ENCODE data around the gene SNCA. TPM values are rescaled to one million over a fixed set of nuclear protein-coding genes. Genes with fewer than 3 reads are reported as not detected.
A peak's percentile ranks its signal among the peaks of the same experiment; 100 is the strongest.

Gene SNCA
- total RNA-seq, 1 experiment from 2014 or later = not detected

DNA sequence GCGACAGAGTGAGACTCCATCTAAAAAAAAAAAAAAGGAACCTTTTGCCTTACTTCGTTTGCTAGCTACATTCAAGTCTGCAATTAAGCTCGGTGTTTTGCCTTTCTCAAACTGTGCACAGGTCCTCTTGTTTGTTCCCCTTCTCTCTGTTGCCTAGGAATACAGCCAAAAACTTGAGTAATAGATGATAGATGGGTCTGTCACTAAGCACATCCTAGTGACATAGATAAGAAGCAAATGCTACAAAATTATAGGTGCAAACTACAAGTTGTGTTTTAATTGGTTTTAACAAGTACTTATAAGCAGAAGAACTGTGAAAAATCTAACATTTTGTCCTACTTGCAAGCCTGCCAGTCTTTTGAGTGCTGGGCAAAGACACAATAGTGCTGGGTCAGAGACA, 95.2 kb downstream of the SNCA start:
- H3K36me3 ChIP-seq = no peaks in the 10 kb centered on the region
- H3K27me3 ChIP-seq = no peaks in the 10 kb centered on the region
- H3K4me3 ChIP-seq = no peak overlapping the region
- DNase-seq = no peak
- H3K9me3 ChIP-seq = peaks cover 1% of the 10 kb centered on the region; the same call in 1 of the 2 replicates

DNA sequence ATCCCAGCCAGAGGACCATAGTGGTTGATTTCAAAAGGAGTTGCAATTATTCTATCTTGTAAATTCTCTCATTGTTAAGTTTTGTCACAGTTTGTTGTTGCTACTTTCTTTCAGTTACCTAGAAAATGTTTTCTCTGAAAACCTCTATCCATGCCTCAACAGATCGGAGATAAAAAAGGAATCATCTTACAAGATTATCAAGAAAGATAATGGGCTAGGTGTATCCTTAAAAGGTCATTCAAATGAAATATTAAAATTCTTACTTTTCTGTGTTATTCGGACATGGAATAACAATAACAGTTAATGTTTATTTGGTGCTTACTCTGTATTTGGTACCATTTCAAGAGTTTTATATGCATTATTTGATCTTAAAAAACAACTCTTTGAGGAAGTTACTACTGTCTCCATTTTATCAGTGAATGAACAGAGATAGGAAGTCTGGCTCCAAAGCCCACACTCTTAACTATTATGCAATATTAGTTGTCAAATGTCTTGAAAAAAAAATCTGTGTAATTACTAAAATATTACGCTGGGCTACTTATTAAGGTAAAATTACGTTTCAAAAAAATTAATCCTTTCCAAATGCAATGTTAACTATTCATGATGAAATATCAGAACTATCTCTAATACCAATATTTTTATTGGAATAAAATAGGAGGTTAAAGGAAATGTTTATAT, 97.5 kb downstream of the SNCA start:
- no peak for DNase-seq
- Histone ChIP-seq H3K9me3 (peaks cover 1% of the 10 kb centered on the region; the same call in 1 of the 2 replicates), H3K36me3 (no peaks in the 10 kb centered on the region), H3K4me3 (no peak overlapping the region), H3K27me3 (no peaks in the 10 kb centered on the region)

DNA sequence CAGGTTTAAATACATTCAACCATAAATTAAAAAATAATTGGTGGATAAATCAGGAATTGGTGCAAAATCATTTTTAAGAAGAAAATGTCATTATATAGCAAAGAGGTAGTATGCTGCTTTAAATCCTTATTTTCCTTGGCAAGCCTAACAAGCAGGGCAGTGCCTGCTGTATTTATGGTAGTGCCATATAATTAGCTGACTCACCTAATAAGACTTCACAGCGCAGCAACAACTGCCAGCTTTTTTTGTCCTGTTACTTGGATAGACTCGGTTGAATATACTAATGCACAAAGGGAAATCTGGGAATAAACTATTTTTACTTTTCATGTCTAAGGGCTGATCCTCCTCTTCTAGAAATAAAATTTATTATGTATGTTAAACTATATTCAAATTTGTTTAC, 99.1 kb downstream of the SNCA start:
- Histone ChIP-seq H3K4me3 (no peak overlapping the region), H3K27me3 (no peaks in the 10 kb centered on the region)
- peak; percentile 61 for DNase-seq

DNA sequence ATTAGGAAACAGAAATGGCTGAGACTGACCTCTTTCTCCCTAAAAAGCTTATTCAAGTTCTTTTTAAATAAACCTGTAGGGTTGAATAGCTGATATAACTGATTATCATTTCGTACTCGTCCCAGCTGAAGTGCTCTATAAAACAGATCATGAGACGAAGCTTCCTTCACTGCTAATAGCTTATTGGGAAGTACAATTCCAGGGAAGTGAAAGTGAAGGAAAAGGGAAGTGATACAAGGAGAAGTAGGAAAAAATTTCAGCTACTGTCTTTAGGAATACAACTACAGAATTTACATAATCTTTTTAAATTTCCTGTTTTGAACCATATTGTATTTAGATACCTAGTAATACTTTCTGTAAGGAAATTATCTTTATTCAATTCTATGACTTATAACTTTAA, 103.0 kb downstream of the SNCA start:
- Histone ChIP-seq H3K4me3 (no peak overlapping the region), H3K36me3 (no peaks in the 10 kb centered on the region), H3K27me3 (no peaks in the 10 kb centered on the region), H3K9me3 (no peaks in the 10 kb centered on the region)
- DNase-seq = no peak

More for the DNA sequence above, 99.1 kb downstream of the SNCA start:
- Histone ChIP-seq H3K36me3 (no peaks in the 10 kb centered on the region), H3K9me3 (peaks cover 1% of the 10 kb centered on the region; the same call in 1 of the 2 replicates)

DNA sequence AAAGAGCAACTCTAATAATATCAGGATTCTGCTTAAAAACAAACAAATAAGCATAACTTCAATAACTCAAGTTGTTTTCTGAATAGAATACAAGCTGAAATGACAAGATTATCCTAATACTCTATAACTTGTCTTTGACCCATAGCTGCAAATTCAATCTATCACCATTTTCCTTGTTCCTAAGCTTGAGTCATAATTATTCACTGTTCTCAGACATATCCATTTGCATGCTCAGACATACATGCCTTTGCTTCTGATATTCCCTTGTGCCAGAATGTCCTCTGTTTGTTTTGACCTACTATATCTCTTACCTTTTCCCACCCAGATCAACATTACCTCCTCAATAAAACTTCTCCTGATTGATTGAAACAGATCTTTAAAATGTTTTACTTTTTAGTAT, 109.7 kb downstream of the SNCA start:
- H3K9me3 ChIP-seq = no peaks in the 10 kb centered on the region
- no peak overlapping the region for H3K4me3 ChIP-seq
- DNase-seq = no peak
- no peaks in the 10 kb centered on the region for H3K36me3 ChIP-seq
- no peaks in the 10 kb centered on the region for H3K27me3 ChIP-seq

DNA sequence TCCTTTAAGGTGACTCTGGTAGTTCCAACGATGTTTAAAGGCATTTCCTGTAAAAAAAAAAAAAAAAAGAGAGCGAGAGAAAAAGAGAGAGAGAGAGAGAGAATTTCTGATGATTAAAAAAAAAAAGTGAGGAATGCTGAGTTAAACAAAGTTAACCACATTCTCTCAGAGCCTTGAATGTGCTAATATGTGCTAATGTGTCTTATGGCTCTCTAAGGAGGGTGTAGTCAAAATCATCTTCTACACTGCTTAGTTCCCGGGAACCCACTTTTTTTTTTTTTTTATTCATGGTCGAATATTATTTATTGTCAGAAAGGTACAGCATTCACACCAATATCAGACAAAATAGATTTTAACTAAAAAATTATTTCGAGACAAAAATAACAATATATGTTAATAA, 111.7 kb downstream of the SNCA start:
- Histone ChIP-seq H3K9me3 (no peaks in the 10 kb centered on the region), H3K36me3 (no peaks in the 10 kb centered on the region), H3K4me3 (no peak overlapping the region), H3K27me3 (no peaks in the 10 kb centered on the region)
- no peak for DNase-seq

DNA sequence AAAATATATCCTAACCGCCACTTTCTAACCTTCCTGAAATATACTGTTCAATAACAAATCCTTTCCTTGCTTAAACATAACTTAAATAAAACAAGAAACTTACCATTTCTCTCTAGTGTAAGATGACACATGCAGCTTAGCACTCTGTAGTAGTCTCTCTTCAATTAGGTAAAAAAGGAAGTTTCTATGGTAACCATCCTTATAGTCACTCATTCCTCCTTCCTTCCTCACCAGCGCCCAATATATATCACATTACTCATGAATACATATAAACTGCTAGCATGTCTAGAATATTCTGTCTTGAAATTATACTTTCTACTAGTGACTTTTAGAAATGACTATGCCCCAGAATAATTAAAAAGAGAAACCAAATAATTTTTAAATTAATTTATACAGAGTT, 112.2 kb downstream of the SNCA start:
- Histone ChIP-seq H3K36me3 (no peaks in the 10 kb centered on the region), H3K9me3 (no peaks in the 10 kb centered on the region), H3K27me3 (no peaks in the 10 kb centered on the region), H3K4me3 (no peak overlapping the region)
- DNase-seq = no peak

DNA sequence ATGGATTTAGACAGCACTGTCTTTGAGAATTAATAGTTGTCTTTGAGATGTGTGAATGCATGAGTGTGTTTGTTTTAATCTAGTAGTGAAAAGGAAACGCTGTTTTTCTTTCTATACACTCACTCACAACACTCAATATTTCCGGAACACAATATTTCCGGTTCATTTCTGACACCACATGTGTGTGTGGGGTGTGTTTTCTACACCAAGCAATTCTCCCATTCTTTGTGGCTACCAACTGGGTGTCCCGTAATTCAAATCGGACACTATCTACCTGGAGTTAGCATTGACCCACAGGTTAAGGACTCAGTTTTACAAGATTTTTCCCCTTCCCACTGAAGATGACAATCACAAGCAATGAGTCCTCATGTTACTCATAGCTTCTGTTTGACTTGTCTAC, 113.9 kb downstream of the SNCA start:
- Histone ChIP-seq H3K4me3 (no peak overlapping the region), H3K9me3 (no peaks in the 10 kb centered on the region), H3K36me3 (no peaks in the 10 kb centered on the region), H3K27me3 (no peaks in the 10 kb centered on the region)
- DNase-seq = no peak

DNA sequence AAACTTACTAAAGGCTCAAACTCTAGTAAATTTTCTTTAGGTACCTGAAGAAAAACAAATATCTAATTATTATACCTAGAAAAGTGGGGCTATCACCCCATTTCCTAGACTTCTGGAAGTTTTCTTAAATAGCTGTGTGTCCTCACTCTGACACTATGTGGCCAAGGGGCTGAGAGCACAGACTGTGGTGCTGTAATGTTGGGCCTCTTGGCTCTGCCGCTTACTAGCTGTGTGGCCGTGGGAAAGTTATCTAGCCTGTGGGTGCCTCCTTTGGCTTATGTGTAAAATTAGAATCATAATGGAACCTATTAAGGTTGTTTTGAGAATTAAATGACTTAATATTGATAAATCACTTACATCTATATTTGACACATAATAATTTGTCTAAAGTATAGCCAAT, 114.4 kb downstream of the SNCA start:
- H3K9me3 ChIP-seq = no peaks in the 10 kb centered on the region
- H3K4me3 ChIP-seq = no peak overlapping the region
- no peaks in the 10 kb centered on the region for H3K36me3 ChIP-seq
- no peaks in the 10 kb centered on the region for H3K27me3 ChIP-seq
- no peak for DNase-seq

DNA sequence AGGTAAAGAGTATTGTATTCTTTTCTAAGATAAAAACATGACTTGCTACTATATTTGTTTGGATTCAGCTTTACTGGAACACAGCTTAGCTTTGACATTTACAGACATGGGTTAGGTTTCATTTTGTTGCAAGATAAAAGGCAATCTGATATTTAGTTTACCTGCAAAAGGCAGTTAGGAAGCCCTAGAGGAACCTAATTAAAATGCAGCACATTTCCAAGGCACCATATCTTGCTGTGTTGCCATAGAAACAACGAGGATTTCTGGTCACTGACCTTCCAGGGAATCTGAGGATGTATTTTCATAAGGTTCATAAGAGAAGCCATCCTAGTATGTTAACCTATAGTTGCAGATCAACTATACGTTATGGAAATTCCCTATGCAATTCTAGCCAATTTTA, 116.0 kb downstream of the SNCA start:
- Histone ChIP-seq H3K36me3 (no peaks in the 10 kb centered on the region), H3K9me3 (no peaks in the 10 kb centered on the region), H3K27me3 (no peaks in the 10 kb centered on the region), H3K4me3 (no peak overlapping the region)
- DNase-seq = no peak

DNA sequence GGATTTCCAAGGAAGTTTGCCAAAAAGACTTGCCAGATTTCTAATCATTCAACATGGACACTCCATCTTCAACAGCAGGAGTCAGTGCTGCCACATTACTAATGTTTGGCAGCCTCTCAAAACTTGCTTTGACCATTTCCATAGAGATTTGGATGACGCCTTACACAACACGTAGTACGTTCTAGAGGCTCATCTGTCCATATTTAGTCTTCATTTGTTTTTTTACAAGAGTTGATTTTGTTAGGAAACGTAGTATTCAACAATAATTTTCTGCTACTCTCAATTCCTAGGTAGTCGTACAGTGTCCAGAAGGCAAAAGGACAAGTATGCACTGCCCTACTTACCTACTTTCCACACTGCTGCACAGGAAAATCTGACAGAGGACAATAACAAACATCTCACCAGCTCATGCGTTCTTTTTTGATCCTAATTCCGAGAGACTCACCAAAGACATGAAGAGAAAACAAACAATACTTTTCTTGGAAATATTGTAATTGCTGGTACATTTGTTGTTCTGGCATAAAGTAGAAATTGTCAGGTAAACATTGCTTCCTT, 117.3 kb downstream of the SNCA start:
- no peaks in the 10 kb centered on the region for H3K9me3 ChIP-seq
- no peaks in the 10 kb centered on the region for H3K36me3 ChIP-seq
- no peak overlapping the region for H3K4me3 ChIP-seq
- no peaks in the 10 kb centered on the region for H3K27me3 ChIP-seq
- no peak for DNase-seq

DNA sequence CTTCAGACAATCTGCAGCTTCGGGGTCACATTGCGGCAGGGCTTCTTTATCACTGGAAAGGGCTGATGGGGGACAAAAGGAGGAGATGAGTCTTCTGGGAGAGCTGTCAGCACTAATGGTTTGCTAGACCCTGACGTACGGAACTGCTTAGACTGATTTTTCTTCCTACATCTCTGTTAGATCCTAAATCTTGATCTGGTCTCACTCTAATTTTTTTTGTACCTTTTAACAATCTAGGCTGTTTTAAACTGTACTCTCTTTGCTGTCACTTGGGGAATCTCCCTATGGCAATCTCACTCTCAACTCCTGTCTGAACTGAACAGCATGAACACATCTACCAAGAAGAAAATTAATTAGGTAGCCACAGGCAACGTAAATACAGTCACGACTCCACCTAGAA, 120.1 kb downstream of the SNCA start:
- Histone ChIP-seq H3K27me3 (no peaks in the 10 kb centered on the region), H3K9me3 (no peaks in the 10 kb centered on the region), H3K4me3 (no peak overlapping the region), H3K36me3 (no peaks in the 10 kb centered on the region)
- no peak for DNase-seq

DNA sequence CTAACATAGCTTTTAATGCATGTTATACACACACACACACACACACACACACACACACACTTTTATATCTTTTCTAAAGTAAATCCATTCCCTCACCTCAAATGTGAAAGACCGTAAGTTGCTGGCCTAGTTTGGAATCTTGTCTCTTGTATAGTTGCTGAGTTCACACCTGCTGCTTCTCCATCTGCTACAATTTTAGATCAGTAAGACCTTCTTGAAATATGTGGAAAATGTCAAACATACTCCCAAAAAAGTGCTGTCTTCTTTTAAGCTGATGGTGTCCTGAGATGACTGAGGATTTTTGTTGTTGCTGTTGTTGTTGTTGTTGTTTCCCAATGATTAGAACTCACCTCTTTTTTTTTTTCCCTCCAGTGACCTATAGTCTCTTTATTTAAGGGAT, 121.3 kb downstream of the SNCA start:
- Histone ChIP-seq H3K36me3 (no peaks in the 10 kb centered on the region), H3K4me3 (no peak overlapping the region), H3K9me3 (no peaks in the 10 kb centered on the region), H3K27me3 (no peaks in the 10 kb centered on the region)
- no peak for DNase-seq

DNA sequence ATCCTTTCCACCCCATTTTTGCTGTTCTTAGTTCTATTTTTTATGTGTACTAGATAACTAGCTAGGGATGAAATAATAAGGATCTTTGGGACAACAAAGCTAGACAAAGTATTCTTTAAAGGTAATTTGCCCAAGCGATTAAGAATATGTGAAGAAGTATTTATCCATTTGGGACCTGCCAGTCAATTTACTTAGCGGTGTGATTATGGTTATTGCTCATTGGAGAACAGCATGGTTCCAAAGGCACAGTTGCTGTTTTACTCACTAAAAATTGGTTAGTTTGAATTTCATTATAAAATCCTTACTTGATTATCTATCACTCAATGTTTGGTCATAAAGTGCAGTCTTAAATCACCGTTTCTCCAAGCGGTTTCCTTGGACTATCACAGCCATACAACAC, 124.1 kb downstream of the SNCA start:
- H3K9me3 ChIP-seq = no peaks in the 10 kb centered on the region
- H3K4me3 ChIP-seq = no peak overlapping the region
- no peak for DNase-seq
- H3K27me3 ChIP-seq = no peaks in the 10 kb centered on the region
- H3K36me3 ChIP-seq = no peaks in the 10 kb centered on the region

DNA sequence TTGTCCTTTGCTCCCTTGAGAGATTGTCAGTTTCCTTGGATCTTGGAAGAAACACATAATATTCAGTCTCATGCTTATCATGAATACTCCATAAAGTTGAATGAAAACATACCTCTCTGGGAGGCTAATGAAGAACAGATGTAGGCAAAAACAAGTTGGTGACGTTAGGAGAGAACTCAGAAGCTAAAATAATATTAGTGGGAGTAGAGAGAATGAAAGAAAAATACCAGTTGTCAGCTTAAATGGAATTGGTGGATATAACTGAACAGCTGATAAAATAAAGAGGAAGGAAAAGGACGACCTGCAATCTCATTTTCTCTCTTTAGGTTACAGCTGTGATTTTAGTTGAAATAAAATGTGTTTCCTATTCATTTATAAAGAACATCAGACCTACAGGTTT, 124.8 kb downstream of the SNCA start:
- H3K9me3 ChIP-seq = no peaks in the 10 kb centered on the region
- no peaks in the 10 kb centered on the region for H3K36me3 ChIP-seq
- DNase-seq = no peak
- H3K27me3 ChIP-seq = no peaks in the 10 kb centered on the region
- no peak overlapping the region for H3K4me3 ChIP-seq

DNA sequence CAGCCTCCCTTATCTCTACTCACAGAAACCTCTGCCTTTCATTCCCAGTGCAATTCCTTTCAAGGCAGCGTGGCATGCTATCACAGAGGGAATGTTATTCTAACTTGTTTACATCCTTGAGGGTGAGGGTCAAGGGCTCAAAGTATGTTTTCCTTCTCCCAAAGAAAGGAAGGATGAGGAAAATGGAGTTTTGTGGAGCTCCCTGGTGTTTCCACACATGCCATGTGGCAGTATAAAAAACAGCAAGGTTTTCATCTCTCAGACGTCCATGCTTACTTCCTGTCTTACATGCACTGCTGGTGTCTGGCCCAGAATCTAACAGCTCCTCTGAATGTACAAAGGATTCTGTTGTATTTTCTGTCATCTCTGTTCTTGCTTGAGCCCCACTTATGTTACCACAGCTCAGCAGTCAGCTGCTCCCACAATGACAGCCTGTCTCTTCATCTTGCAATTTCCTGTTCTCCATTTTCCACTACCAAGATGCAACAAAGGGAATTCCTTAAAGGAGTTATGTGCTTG, 128.0 kb downstream of the SNCA start:
- no peak overlapping the region for H3K4me3 ChIP-seq
- no peaks in the 10 kb centered on the region for H3K9me3 ChIP-seq
- no peaks in the 10 kb centered on the region for H3K36me3 ChIP-seq
- DNase-seq = no peak
- no peaks in the 10 kb centered on the region for H3K27me3 ChIP-seq

DNA sequence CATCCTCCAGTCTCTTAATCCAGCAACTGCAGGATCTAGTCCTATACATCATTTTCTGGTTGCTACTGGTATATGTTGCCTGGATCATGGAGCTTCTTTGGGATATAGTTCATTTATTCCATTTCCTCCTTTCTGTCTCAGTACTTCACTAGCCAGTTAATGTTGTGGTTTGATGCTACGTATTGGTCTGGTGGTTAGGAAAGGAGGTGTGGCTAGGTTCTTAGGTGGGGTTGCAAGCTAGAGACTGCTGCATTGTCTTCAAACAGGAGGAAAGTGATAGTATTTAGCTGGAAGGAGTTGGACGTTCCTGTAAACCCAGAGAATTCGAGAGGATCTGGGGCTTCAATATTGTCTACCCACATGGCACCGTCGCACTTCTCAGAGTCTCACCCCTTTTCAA, 129.5 kb downstream of the SNCA start:
- Histone ChIP-seq H3K4me3 (no peak overlapping the region), H3K36me3 (no peaks in the 10 kb centered on the region), H3K9me3 (no peaks in the 10 kb centered on the region), H3K27me3 (no peaks in the 10 kb centered on the region)
- no peak for DNase-seq

DNA sequence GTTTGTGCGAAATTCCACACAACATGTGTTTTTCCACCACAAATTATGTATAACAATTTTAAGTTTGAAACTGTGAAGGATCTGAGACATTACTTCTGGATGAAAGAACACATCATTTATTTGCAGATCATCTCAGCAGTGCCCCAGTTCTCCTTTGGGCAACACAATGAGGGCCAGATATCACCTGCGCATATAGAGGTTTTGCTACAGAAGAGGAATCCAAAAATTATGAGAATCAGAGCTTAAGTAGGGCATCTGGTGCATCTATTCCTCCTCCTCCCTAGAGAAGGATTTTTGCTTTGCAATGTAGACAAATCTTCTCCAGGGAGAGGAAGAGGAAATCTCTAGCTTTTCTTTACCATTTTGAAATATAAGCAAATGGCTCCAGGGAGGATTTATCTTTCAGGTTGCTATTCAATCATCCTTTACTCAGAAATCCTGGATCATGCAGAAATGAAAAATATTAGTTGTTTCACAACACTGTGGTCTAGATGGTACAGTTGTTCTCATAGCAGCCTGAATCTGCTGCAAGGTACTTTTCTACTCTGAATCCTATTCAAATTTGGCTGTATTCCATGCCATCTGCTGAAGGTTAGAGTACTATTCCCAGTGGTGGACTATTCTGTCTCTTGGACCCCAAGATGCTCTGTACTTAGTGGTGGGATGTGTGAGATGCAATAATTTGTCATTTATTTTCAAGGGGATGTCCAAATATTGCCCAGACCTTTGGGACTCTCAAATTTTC, 132.1 kb downstream of the SNCA start:
- Histone ChIP-seq H3K9me3 (no peaks in the 10 kb centered on the region), H3K4me3 (no peak overlapping the region), H3K36me3 (no peaks in the 10 kb centered on the region), H3K27me3 (no peaks in the 10 kb centered on the region)
- no peak for DNase-seq
